ENCODE measurements around the gene FAIM2. TPM values are rescaled to one million over a fixed set of nuclear protein-coding genes. Genes with fewer than 3 reads are reported as not detected.

FAIM2 gene
- total RNA-seq, 1 experiment from 2014 or later = 49.8 TPM

- Histone ChIP-seq H3K9ac (ENCODE audit: low read length) (peak overlapping the region; percentile 17; the same call in 1 of the 2 replicates), H3K27me3 (ENCODE audit: low read length) (no peaks in the 10 kb centered on the region), H4K20me1 (ENCODE audit: insufficient read depth, low read depth, low read length) (peaks cover 27% of the 10 kb centered on the region), H3K9me3 (ENCODE audit: low read length) (no peaks in the 10 kb centered on the region), H2AFZ (ENCODE audit: low read length) (no peak overlapping the region), H3K9me2 (replicated peaks; ENCODE audit: insufficient read depth, low read length) (no peaks in the 10 kb centered on the region), H3K27ac (ENCODE audit: low read length) (0 out of 2 replicates have a peak overlapping the region, but pooled peaks have one; percentile 11), H3K36me3 (ENCODE audit: insufficient read depth, low read length) (no peaks in the 10 kb centered on the region), H3K4me3 (ENCODE audit: low read length) (no peak overlapping the region), H3K79me2 (ENCODE audit: low read length) (peaks cover 73% of the 10 kb centered on the region), H3K4me1 (ENCODE audit: low read length) (peaks cover 61% of the 10 kb centered on the region), H3K4me2 (ENCODE audit: low read depth, low read length, poor library complexity, severe bottlenecking) (peak overlapping the region; percentile 84)
- no peak for DNase-seq
These were observed 78.8 kb downstream of the FAIM2 start for GRCh38 chr12:49824895-49825294.

- Histone ChIP-seq H3K9ac (ENCODE audit: low read length) (no peak overlapping the region), H3K9me2 (replicated peaks; ENCODE audit: insufficient read depth, low read length) (no peaks in the 10 kb centered on the region), H2AFZ (ENCODE audit: low read length) (no peak overlapping the region), H3K79me2 (ENCODE audit: low read length) (peaks cover 78% of the 10 kb centered on the region), H3K9me3 (ENCODE audit: low read length) (no peaks in the 10 kb centered on the region), H3K4me2 (ENCODE audit: low read depth, low read length, poor library complexity, severe bottlenecking) (no peak overlapping the region), H3K4me3 (ENCODE audit: low read length) (no peak overlapping the region), H4K20me1 (ENCODE audit: insufficient read depth, low read depth, low read length) (peaks cover 27% of the 10 kb centered on the region), H3K36me3 (ENCODE audit: insufficient read depth, low read length) (no peaks in the 10 kb centered on the region), H3K27me3 (ENCODE audit: low read length) (no peaks in the 10 kb centered on the region), H3K27ac (ENCODE audit: low read length) (0 out of 2 replicates have a peak overlapping the region, but pooled peaks have one; percentile 11), H3K4me1 (ENCODE audit: low read length) (peaks cover 59% of the 10 kb centered on the region)
- no peak for DNase-seq
These were observed 79.3 kb downstream of the FAIM2 start for GRCh38 chr12:49824416-49824815.

GRCh38 chr12:49823951-49824350 lies 79.7 kb downstream of the FAIM2 start:
- Histone ChIP-seq H3K79me2 (ENCODE audit: low read length) (peaks cover 82% of the 10 kb centered on the region), H3K9ac (ENCODE audit: low read length) (no peak overlapping the region), H3K27me3 (ENCODE audit: low read length) (no peaks in the 10 kb centered on the region), H3K4me1 (ENCODE audit: low read length) (peaks cover 54% of the 10 kb centered on the region), H3K4me2 (ENCODE audit: low read depth, low read length, poor library complexity, severe bottlenecking) (no peak overlapping the region), H3K36me3 (ENCODE audit: insufficient read depth, low read length) (no peaks in the 10 kb centered on the region), H3K27ac (ENCODE audit: low read length) (no peak overlapping the region), H3K9me2 (replicated peaks; ENCODE audit: insufficient read depth, low read length) (no peaks in the 10 kb centered on the region), H3K4me3 (ENCODE audit: low read length) (no peak overlapping the region), H2AFZ (ENCODE audit: low read length) (no peak overlapping the region), H3K9me3 (ENCODE audit: low read length) (no peaks in the 10 kb centered on the region), H4K20me1 (ENCODE audit: insufficient read depth, low read depth, low read length) (peaks cover 27% of the 10 kb centered on the region)
- no peak for DNase-seq

GRCh38 chr12:49823350-49823749 lies 80.3 kb downstream of the FAIM2 start:
- H3K9ac ChIP-seq (ENCODE audit: low read length) = no peak overlapping the region
- no peaks in the 10 kb centered on the region for H3K9me2 ChIP-seq (replicated peaks; ENCODE audit: insufficient read depth, low read length)
- H4K20me1 ChIP-seq (ENCODE audit: insufficient read depth, low read depth, low read length) = peaks cover 27% of the 10 kb centered on the region
- H3K27ac ChIP-seq (ENCODE audit: low read length) = no peak overlapping the region
- no peak overlapping the region for H3K4me2 ChIP-seq (ENCODE audit: low read depth, low read length, poor library complexity, severe bottlenecking)
- H3K9me3 ChIP-seq (ENCODE audit: low read length) = no peaks in the 10 kb centered on the region
- no peak overlapping the region for H3K4me3 ChIP-seq (ENCODE audit: low read length)
- H3K79me2 ChIP-seq (ENCODE audit: low read length) = peaks cover 82% of the 10 kb centered on the region
- no peak for DNase-seq
- H3K36me3 ChIP-seq (ENCODE audit: insufficient read depth, low read length) = no peaks in the 10 kb centered on the region
- H3K27me3 ChIP-seq (ENCODE audit: low read length) = no peaks in the 10 kb centered on the region
- peaks cover 54% of the 10 kb centered on the region for H3K4me1 ChIP-seq (ENCODE audit: low read length)
- no peak overlapping the region for H2AFZ ChIP-seq (ENCODE audit: low read length)

DNA sequence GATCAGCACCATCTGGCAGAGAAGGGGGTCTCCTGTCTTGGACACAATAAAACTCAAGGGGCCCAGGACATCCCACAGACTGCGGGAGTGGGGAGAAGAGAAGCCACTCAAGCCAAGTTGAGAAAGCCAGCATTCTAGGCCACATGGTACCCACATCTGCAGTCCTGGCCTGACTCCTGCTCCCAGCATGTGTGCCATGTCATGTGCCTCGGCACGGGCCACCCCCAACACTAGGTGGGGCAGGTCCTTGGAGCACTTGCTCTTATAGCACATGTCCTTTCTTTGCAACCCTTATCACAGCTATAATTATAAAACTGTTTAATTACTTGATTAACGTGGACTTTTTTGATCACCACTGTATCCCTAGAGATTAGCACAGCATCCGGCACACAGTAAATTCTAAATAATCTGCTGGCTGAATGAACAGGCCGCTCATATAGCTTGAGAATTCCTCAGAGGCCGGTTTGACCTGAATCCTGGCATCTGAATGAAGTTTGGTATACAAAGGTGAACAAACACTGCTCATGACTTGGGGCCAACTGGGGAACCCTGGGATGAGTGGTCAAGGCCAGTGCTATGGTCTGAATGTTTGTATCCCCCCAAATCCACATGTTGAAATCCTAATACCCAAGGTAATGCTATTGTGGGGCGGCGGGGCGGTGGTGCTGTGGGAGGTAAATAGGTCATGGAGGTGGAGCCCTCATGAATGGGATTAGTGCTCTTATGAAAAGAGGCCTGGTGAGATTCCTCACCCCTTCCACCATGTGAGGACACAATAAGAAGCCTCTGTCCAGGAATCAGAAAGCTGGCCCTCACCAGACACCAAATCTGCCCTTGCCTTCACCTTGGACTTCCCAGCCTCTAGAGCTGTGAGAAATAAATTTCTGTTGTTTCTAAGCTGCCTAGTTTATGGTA lies 82.1 kb downstream of the FAIM2 start:
- no peaks in the 10 kb centered on the region for H3K9me2 ChIP-seq (replicated peaks; ENCODE audit: insufficient read depth, low read length)
- peaks cover 18% of the 10 kb centered on the region for H4K20me1 ChIP-seq (ENCODE audit: insufficient read depth, low read depth, low read length)
- no peak overlapping the region for H2AFZ ChIP-seq (ENCODE audit: low read length)
- H3K36me3 ChIP-seq (ENCODE audit: insufficient read depth, low read length) = no peaks in the 10 kb centered on the region
- no peak overlapping the region for H3K4me3 ChIP-seq (ENCODE audit: low read length)
- no peaks in the 10 kb centered on the region for H3K9me3 ChIP-seq (ENCODE audit: low read length)
- no peak for DNase-seq
- peak overlapping the region; percentile 29 for H3K4me2 ChIP-seq (ENCODE audit: low read depth, low read length, poor library complexity, severe bottlenecking)
- peaks cover 43% of the 10 kb centered on the region for H3K4me1 ChIP-seq (ENCODE audit: low read length)
- peak overlapping the region; percentile 48; the same call in 1 of the 2 replicates for H3K27ac ChIP-seq (ENCODE audit: low read length)
- peaks cover 71% of the 10 kb centered on the region for H3K79me2 ChIP-seq (ENCODE audit: low read length)
- H3K9ac ChIP-seq (ENCODE audit: low read length) = peak overlapping the region; percentile 21; the same call in 1 of the 2 replicates
- H3K27me3 ChIP-seq (ENCODE audit: low read length) = no peaks in the 10 kb centered on the region

GRCh38 chr12:49819786-49820185 lies 83.9 kb downstream of the FAIM2 start:
- no peak for DNase-seq
- no peaks in the 10 kb centered on the region for H3K9me2 ChIP-seq (replicated peaks; ENCODE audit: insufficient read depth, low read length)
- H3K36me3 ChIP-seq (ENCODE audit: insufficient read depth, low read length) = peaks cover 11% of the 10 kb centered on the region
- H3K9ac ChIP-seq (ENCODE audit: low read length) = no peak overlapping the region
- peaks cover 67% of the 10 kb centered on the region for H3K79me2 ChIP-seq (ENCODE audit: low read length)
- no peak overlapping the region for H2AFZ ChIP-seq (ENCODE audit: low read length)
- H3K27me3 ChIP-seq (ENCODE audit: low read length) = no peaks in the 10 kb centered on the region
- no peak overlapping the region for H3K27ac ChIP-seq (ENCODE audit: low read length)
- no peaks in the 10 kb centered on the region for H3K9me3 ChIP-seq (ENCODE audit: low read length)
- H4K20me1 ChIP-seq (ENCODE audit: insufficient read depth, low read depth, low read length) = 0 out of 2 replicates have a peak, but pooled peaks cover under 1% of the 10 kb centered on the region
- H3K4me1 ChIP-seq (ENCODE audit: low read length) = peaks cover 29% of the 10 kb centered on the region
- H3K4me3 ChIP-seq (ENCODE audit: low read length) = no peak overlapping the region
- H3K4me2 ChIP-seq (ENCODE audit: low read depth, low read length, poor library complexity, severe bottlenecking) = no peak overlapping the region

- Histone ChIP-seq H3K9ac (ENCODE audit: low read length) (no peak overlapping the region), H3K36me3 (ENCODE audit: insufficient read depth, low read length) (peaks cover 11% of the 10 kb centered on the region), H3K9me2 (replicated peaks; ENCODE audit: insufficient read depth, low read length) (no peaks in the 10 kb centered on the region), H3K4me3 (ENCODE audit: low read length) (no peak overlapping the region), H3K4me1 (ENCODE audit: low read length) (peaks cover 33% of the 10 kb centered on the region), H3K27me3 (ENCODE audit: low read length) (no peaks in the 10 kb centered on the region), H3K79me2 (ENCODE audit: low read length) (peaks cover 57% of the 10 kb centered on the region), H3K4me2 (ENCODE audit: low read depth, low read length, poor library complexity, severe bottlenecking) (no peak overlapping the region), H2AFZ (ENCODE audit: low read length) (no peak overlapping the region), H4K20me1 (ENCODE audit: insufficient read depth, low read depth, low read length) (no peaks in the 10 kb centered on the region), H3K27ac (ENCODE audit: low read length) (no peak overlapping the region), H3K9me3 (ENCODE audit: low read length) (no peaks in the 10 kb centered on the region)
- no peak for DNase-seq
These were observed 85.3 kb downstream of the FAIM2 start for GRCh38 chr12:49818241-49818895.
